HepG2 (cell line): ENCODE measurements around the gene BEND3. TPM values are rescaled to one million over a fixed set of nuclear protein-coding genes. Genes with fewer than 3 reads are reported as not detected.

Source experiments
- DMTF1 ChIP-seq: sonication (generic); formaldehyde crosslinking; IDR thresholded peaks from 2 replicates; pipeline ENCODE4 v1.4.0; 2020; ENCODE audit warnings: mild to moderate bottlenecking, missing genetic modification reagents
- GMEB1 ChIP-seq: sonication (generic); formaldehyde crosslinking; IDR thresholded peaks from 2 replicates; pipeline ENCODE4 v1.5.1; 2020; ENCODE audit warnings: missing genetic modification reagents, mild to moderate bottlenecking, borderline replicate concordance
- HOXA5 ChIP-seq: sonication (generic); formaldehyde crosslinking; IDR thresholded peaks from 2 replicates; pipeline ENCODE4 v1.4.0; 2020; ENCODE audit warnings: missing genetic modification reagents
- POLR2AphosphoS5 ChIP-seq: IDR thresholded peaks from 2 replicates; pipeline ENCODE4 v1.6.1; 2012; ENCODE audit warnings: low read depth, low read length
- PPARG ChIP-seq: conservative IDR thresholded peaks from 2 replicates; pipeline ENCODE4 v1.6.1; 2016; ENCODE audit warnings: missing biosample characterization, missing genetic modification reagents
- ZFP1 ChIP-seq: IDR thresholded peaks from 2 replicates; pipeline ENCODE4 v1.6.1; 2016
- ZNF101 ChIP-seq: sonication (generic); formaldehyde crosslinking; IDR thresholded peaks from 2 replicates; pipeline ENCODE4 v1.4.0; 2020; ENCODE audit warnings: mild to moderate bottlenecking, low read depth, missing genetic modification reagents, borderline replicate concordance
- ZNF275 ChIP-seq: sonication (generic); formaldehyde crosslinking; IDR thresholded peaks from 2 replicates; pipeline ENCODE4 v1.8.0; 2022; ENCODE audit warnings: missing genetic modification reagents, mild to moderate bottlenecking, inconsistent platforms, borderline replicate concordance
- ZNF547 ChIP-seq: sonication (generic); formaldehyde crosslinking; IDR thresholded peaks from 2 replicates; pipeline ENCODE4 v1.5.1; 2020; ENCODE audit warnings: mild to moderate bottlenecking, missing genetic modification reagents
- ZNF687 ChIP-seq: sonication (generic); formaldehyde crosslinking; IDR thresholded peaks from 2 replicates; pipeline ENCODE4 v1.5.1; 2020; ENCODE audit warnings: mild to moderate bottlenecking, missing genetic modification reagents, moderate library complexity
- ZNF800 ChIP-seq: sonication (generic); formaldehyde crosslinking; IDR thresholded peaks from 2 replicates; pipeline ENCODE4 v1.4.0; 2020; ENCODE audit warnings: missing genetic modification reagents
- ZNF850 ChIP-seq: sonication (generic); formaldehyde crosslinking; conservative IDR thresholded peaks from 2 replicates; pipeline ENCODE4 v1.9.0; 2021; ENCODE audit warnings: mild to moderate bottlenecking, missing genetic modification reagents
- polyA plus RNA-seq, 8 experiments: library from polyadenylated mRNA; depleted of rRNA in 3 of 8; stranded (reverse) in 7 of 8; unstranded in 1 of 8; fragments of >200 nt; fragmentation: Illumina TruSeq in 4 of 8; extraction: Trizol in 4 of 8; gene quantifications; 2 replicates each; pipeline versions ENCODE4 v1.2.1 to v1.2.3, GENCODE V29; 2011 to 2016; ENCODE audit warnings: low read depth in 4 of 8, missing spikeins in 1 of 8, mixed read lengths in 1 of 8; ENCODE audit not compliant: insufficient read depth in 1 of 8
- total RNA-seq, 5 experiments: library from RNA; depleted of rRNA; stranded (reverse); fragments of >200 nt; fragmentation: Illumina TruSeq; extraction: Trizol; gene quantifications; 2 replicates each; pipeline ENCODE4 v1.2.3, GENCODE V29; 2016; ENCODE audit warnings: low read depth in 1 of 5
- TF ChIP-seq, protein P1 (sequence below): sonication (generic); formaldehyde crosslinking; IDR thresholded peaks from 2 replicates; pipeline ENCODE4 v1.5.0; 2020; ENCODE audit warnings: mild to moderate bottlenecking, missing genetic modification reagents

The BEND3 gene
- total and polyA plus RNA-seq, 2 of the 13 experiments (the other 11 are each of a cell fraction or from before 2014, with no cell fraction given): 1.4 to 5.8 TPM

DNA sequence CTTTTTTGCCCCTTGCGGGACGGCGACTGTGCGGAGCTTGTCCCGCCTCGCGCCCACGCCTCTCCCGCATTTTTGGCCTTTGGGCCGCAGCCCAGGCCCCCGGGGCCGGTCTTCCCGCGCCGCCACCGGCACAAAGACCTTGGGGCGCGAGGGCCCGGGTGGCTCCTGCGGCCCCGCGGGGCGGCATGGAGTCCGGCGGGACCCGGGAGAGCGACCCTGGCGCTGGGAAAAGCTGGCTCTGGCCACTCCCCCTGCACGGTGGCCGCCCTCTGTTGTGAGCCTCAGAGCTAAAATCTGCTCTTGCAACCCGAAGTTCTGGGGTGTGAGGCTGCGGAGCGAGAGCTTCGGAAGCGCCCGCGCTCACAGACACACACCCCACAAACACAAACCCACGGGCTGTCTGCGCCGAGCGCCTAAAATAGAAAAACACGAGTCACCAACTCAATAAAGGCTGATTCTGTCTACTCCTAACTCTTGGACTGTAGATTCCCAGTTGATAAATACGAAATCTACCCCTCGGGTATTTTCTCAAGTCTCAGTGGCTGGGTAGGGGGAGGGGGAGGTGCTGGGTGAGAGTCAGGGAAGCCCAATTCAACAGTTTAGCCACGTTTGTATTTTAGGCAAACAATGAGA, 496 bp upstream of the BEND3 start (continued):
- TF ChIP-seq ZNF275 (CRISPR knock-in tag): 0 out of 2 replicates have a peak, but pooled peaks have one; percentile 41
- no peak for TF ChIP-seq ZNF850 (CRISPR knock-in tag)
- peak; percentile 76; the same call in 1 of the 2 replicates for TF ChIP-seq ZNF800 (CRISPR knock-in tag)
- TF ChIP-seq HOXA5 (CRISPR knock-in tag): 0 out of 2 replicates have a peak, but pooled peaks have one; percentile 40
- TF ChIP-seq ZNF547 (CRISPR knock-in tag): peak; percentile 45; the same call in 1 of the 2 replicates
- TF ChIP-seq ZFP1 (CRISPR knock-in tag): no peak
- 0 out of 2 replicates have a peak, but pooled peaks have one; percentile 9 for TF ChIP-seq PPARG (CRISPR knock-in tag)
- TF ChIP-seq, protein P1, sequence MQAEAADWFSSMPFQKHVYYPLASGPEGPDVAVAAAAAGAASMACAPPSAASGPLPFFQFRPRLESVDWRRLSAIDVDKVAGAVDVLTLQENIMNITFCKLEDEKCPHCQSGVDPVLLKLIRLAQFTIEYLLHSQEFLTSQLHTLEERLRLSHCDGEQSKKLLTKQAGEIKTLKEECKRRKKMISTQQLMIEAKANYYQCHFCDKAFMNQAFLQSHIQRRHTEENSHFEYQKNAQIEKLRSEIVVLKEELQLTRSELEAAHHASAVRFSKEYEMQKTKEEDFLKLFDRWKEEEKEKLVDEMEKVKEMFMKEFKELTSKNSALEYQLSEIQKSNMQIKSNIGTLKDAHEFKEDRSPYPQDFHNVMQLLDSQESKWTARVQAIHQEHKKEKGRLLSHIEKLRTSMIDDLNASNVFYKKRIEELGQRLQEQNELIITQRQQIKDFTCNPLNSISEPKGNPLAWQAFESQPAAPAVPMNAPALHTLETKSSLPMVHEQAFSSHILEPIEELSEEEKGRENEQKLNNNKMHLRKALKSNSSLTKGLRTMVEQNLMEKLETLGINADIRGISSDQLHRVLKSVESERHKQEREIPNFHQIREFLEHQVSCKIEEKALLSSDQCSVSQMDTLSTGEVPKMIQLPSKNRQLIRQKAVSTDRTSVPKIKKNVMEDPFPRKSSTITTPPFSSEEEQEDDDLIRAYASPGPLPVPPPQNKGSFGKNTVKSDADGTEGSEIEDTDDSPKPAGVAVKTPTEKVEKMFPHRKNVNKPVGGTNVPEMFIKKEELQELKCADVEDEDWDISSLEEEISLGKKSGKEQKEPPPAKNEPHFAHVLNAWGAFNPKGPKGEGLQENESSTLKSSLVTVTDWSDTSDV (CRISPR knock-in tag): 0 out of 2 replicates have a peak, but pooled peaks have one; percentile 38
- peak; percentile 51 for TF ChIP-seq POLR2AphosphoS5
- peak; percentile 16; the same call in 1 of the 2 replicates for TF ChIP-seq GMEB1 (CRISPR knock-in tag)
- TF ChIP-seq ZNF101 (CRISPR knock-in tag): no peak
- TF ChIP-seq ZNF687 (CRISPR knock-in tag): peak; percentile 89
- 0 out of 2 replicates have a peak, but pooled peaks have one; percentile 60 for TF ChIP-seq DMTF1 (CRISPR knock-in tag)
